MV-4-11 (cell line): ENCODE data around the gene SERF2.
"Not testable (repeated sequence)": the region's sequence is repeated elsewhere in the genome, so short reads cannot be mapped to it uniquely, and the experiment has no call there.

Source experiments
- DNase-seq: peaks from one replicate; lab custom pipeline; 2025; lab: John Stamatoyannopoulos, UW

Gene SERF2

DNA sequence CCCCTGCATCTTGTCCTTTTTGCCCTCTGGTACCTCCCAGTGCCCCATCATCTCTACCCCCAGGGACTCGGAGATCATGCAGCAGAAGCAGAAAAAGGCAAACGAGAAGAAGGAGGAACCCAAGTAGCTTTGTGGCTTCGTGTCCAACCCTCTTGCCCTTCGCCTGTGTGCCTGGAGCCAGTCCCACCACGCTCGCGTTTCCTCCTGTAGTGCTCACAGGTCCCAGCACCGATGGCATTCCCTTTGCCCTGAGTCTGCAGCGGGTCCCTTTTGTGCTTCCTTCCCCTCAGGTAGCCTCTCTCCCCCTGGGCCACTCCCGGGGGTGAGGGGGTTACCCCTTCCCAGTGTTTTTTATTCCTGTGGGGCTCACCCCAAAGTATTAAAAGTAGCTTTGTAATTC, 1.5 kb downstream of the SERF2 start:
- DNase-seq = no peak

DNA sequence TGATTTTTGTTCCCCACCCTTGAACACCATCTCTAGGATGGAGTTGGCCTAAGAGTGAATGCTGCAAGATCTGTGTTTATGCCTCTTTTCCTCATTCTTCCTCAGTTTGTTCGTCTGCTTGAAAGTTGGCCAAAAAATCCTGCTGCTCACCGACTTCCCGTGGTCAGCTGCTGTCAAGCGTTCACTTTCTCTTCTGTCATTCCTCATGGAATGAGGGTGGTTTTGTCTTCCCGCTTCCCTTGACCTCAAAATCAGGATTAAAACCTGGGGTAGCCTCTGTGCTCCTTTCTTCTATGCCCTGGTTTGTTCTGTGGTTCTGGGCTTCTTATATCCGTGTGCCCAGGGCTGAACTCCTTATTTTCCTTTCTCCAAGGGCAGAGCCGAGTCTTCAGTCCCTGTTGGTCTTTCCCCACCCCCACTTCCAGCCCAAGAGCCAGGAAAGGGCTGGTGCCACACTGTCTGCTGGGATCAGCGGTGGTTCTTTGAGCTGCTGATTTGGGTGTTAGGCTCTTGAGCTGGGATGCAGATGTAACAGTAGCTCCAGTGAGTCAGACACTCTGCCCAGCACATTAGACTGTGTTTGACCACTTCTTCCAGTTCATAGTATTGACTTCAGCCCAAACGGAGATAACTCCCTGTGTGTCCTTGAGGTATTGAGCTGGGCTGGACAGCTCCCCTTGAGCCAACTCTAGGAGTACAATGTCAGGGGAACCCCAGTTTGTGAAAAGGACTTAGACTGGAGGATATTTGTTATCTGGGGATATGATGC, 2.3 kb downstream of the SERF2 start:
- no peak for DNase-seq

DNA sequence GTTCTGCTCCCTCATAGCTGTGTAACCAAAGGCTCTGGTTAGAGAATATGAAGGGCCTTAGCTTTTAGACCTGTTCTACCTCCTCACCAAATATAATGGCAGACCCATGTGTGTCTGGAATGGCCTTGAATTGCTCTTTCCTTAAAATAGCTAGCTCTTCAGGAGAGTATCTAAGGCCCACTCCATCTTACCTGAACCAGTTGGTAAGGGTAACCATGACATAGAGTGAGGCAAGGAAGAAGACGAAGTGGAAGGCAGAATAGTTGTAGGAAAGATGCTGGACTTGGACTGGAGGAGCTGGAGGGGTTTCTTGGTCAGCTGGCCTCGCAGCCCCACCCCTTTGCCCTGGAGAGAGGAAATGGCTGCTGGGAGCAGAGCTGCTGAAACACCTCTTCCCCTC, 3.1 kb downstream of the SERF2 start:
- no peak for DNase-seq

DNA sequence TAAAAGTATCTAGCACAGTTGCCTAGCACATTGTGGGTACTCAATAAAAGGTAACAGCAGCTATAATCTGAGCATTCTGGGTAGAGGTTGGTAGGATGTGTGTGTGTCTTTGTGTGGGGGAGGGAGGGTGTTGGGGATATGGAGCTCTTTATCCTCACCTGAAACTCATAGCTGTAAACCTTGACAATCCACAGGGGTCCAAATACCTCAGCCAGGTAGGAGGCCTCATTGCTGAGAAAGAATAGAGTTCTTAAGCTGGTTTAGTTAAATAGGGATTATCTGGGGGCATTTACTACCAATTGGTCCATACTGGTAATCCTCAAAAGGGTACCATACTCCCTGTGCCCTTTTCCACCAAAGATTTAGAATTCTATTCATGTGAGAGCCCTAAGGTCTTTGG, 3.9 kb downstream of the SERF2 start:
- DNase-seq = no peak

DNA sequence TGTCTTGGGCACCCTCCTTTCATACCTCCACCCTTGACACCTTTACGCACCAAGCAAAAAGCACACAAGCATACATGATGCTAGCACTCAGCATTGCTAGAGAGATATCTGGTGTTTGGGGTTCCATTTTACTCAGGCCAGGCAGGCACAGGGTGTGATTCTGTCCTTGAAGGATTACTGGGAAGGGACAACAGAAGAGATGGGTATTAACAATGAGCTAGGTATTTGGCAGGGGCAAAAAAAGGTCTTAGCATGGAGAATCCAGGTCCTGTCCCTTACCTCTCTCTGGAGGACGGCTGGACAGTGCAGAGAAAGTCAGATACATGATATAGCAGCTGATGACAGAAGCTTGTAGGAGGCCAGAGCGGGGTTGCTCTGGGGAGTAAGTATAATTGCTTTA, 4.4 kb downstream of the SERF2 start:
- no peak for DNase-seq

DNA sequence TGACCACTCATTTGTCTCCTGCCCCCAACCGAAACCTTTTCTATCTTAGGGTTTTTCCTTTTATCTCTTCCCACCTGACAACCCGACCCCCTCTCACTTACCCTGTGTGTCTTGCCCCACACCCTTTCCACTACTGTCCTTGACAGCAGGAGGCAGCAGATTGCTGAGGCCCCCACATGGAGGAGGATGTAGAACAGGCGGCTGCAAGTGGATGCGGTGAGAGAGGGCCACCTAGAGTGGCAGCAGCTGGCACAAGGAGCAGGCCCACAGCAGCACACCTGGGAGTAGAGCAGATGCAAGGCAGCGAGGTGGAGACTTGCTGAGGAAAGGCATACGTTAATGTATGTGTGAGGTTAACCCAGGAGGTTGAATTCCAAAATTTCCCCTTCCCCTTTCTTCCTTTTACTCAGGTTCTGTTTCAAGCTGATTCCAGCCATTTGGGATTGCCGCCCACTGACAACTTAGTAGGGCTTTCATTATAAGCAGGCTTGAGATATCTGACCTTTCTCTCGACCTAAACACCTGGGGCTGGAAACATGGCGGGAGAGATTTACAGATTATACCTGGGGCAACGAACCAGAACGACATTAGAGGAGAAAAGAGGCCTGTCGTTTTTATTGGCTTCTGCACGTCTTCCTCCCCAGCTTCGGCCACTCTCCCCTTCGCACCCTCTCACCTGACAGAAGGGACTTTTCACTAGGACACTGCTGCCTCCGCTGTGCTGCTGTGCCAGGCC, 7.3 kb downstream of the SERF2 start:
- no peak for DNase-seq

DNA sequence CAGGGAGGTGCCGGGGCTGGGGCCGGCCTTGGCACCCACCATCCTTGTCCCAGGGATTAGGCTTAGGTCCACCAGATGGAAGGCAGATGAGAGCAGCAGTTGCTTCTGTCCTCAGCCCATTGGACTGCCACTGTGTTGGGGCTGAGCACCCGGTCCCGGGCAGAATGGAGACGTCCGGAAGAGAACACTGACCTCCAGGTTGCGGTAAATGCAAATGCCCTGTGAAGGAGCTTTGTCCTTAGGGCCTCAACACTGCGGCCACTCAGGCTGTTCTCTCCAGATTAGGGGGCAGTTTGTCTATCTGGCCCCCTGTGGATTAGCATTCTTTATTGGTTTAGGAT, 7.8 kb downstream of the SERF2 start, which contains the start of gene SERINC4:
SERINC4 (minus strand) TSS at position 276 of the 341 bp plus-strand sequence; CDS start at position 42, 234 bp downstream.
- DNase-seq = no peak

DNA sequence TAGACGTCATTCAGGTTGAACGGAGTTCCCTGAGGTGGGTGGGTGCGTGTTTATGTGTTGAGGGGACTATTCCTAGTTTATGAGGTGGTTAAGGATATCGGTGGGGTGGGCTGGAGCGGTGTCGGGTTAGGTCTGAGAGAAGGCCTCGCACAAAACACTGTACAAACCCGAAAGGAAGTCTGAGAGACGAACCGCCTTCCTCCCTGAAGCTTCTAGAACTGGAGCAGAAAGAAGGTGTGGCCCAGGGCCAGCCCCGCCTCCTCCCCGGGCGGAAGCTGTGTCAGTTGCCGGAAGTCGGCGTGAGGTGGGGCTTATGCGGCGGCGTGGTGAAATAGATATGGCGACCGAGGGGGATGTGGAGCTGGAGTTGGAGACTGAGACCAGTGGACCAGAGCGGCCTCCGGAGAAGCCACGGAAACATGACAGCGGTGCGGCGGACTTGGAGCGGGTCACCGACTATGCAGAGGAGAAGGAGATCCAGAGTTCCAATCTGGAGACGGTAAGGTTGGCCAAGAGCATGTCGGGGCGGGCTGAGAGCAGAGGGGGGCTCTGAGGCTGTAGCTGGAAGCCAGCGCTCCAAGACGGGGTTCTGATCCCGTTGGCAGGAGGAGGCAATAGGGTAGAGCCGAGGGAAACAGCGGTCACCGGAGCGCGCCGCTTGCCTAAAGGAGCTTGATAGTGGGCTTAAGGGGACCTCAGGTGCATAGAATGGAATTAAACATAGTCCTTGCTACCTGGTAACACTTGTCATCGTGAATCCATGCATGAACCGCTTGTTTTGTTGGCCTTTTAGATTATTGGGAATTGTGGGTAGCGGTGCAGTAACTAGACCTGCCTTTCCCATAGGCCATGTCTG, 8.4 kb downstream of the SERF2 start, which contains the start of gene HYPK:
HYPK (plus strand) TSS at position 314 of the 856 bp plus-strand sequence; CDS start at position 338, 24 bp downstream.
- DNase-seq = peak; percentile 86

DNA sequence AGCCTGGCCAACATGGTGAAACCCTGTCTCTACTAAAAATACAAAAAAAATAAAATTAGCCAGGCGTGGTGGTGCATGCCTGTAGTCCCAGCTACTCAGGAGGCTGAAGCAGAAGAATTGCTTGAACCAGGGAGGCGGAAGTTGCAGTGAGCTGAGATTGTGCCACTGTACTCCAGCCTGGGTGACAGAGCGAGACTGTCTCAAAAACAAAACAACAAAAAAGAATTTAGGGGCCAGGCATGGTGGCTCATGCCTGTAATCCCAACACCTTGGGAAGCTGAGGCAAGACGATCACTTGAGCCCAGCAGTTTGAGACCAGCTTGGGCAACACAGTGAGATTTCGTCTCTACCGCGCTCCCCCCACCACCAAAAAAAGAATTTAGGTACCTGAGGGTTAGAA, 10.6 kb downstream of the SERF2 start:
- DNase-seq = not testable (repeated sequence)

DNA sequence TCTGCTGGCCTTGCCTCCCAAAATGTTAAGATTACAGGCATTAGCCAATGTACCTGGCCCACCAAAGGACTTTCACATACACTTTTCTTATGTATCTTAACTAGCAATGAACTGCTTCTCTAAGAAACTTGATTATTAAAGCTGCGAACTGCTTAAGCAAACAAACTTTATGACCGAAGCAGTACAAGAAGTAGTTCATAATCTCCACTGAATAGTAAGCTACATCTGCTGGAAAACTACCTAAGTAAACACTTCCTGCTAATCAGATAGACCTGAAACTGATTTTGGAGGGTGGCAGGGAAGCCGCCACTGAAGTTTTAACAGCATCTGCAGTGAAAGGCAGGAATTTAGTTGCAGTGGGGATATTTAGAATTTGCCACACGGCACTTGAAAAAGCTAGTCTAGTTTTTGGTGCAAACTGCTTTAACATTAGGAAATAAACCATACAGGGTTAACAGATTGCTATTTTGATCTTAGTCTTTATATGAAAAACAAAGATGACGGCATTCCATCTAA, 16.4 kb downstream of the SERF2 start:
- no peak for DNase-seq

DNA sequence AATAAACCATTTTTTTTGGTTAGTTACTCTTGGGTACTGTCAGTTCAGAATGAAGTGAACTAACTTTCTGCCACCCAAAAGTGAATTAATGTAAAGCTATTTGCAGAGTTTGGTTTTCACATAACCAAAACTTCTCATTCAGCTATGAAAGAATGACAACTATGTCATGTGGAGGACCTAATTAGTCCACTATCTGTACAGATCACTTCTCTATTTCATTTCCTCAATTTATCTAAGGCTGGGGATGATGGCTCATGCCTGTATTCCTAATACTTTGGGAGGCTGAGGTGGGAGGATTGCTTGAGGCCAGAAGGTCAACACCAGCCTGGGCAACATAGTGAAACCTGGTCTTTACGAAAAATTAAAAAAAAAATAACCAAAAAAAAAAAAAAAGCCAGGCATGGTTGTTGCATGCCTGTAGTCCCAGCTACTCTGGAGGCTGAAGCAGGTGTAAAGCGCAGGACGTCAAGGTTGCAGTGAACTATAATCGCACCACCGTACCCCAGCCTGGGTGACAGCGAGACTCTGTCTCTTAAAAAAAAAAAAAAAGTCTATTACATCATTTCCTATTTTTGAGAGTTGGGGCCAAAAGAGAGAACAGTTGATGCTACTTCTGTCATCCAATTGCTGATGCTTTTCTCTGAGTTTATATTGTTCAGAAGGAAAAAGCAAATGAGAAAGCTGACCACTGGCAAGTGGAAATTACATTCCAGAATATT, 17.0 kb downstream of the SERF2 start:
- DNase-seq = peak; percentile 91

DNA sequence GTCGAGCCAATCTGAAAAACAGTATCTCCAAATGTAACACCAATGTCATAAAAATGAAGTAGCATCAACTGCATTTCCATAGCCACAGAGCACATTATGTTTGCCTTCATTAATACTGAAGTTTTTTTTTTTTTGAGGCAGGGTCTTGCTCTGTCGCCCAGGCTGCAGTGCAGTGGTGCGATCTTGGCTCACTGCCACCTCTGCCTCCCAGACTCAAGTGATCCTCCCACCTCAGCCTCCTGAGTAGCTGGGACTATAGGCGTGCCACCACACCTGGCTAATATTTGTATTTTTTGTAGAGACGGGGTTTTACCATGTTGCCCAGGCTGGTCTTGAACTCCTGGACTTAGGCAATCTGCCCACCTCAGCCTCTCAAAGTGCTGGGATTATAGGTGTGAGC, 22.9 kb downstream of the SERF2 start:
- DNase-seq = not testable (repeated sequence)

DNA sequence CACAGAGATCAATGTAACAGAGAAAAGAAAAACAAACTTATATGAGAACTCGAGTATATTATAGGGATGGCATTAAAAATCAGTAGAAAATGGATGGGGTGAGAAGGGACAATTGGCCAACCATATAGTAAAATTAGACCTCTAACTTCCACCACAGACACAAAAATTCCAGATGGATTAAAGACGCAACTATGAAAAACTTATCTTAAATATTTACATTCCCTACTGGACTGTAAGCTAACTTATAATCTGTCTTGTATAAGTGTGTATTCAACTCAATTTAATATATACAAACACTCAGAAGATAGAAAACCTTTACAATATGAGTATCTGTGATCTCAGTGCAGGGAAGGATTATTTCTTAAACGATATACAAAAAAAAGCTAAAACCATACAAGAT, 29.4 kb downstream of the SERF2 start:
- no peak for DNase-seq

DNA sequence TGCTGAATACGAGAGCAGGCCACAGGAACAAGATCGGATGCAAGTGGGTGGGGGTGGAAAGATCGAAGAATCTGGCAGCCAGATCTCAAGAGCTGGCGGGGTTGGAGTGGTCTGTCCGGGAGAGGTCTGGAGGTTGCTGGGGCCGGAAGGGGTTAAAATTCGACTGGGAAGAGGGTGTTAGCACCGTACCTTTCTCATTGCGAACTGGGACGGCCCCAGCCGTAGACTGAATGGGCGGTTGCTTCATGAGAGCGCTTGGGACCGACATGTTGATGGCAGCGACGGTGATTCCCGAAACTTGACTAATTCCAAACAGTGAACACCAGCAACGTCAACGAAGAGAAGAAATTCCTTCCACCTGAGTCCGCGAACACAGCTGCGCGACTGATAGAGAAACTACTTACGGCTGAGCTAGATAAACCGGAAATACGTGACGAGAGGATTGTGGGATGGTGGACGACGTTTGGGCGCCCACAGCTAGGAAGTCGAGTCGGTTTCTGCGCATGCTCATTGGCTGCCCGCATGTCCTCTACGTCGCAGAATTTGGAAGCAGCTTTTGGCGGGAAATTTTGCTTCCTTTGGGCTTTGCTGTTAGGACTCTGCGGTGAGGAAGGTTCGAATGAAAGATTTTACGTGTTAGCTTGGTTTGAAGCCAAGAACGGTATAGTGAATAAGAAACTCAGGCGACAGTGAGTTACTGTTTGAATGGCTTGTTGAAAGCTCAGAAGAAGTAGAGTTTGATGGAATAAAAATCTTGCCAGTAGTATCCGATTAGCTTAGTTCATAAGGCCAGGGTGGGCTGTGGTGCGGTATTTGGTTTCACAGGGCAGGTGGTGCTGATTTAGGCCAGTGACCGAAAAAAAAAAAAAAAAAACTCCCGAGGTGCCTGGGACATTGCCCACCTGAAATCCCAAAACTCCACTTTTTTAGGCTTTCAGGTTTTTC, 32.5 kb downstream of the SERF2 start, which contains the start of gene MFAP1:
MFAP1 (minus strand) TSS at position 389 of the 945 bp plus-strand sequence; CDS start at position 268, 121 bp downstream.
- DNase-seq = peak; percentile 98

DNA sequence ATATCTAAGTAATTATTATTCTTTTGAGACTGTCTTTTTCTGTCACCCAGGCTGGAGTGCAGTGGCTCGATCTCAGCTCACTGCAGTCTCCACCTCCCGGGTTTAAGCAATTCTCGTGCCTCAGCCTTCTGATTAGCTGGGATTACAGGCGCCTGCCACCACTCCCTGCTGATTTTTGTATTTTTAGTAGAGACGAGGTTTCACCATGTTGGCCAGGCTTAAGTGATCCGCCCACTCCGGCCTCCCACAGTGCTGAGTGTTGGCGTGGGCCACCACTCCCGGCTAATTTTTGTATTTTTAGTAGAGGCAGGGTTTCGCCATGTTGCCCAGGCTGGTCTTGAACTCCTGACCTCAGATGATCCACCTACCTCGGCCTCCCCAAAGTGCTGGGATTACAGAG, 33.2 kb downstream of the SERF2 start:
- not testable (repeated sequence) for DNase-seq

DNA sequence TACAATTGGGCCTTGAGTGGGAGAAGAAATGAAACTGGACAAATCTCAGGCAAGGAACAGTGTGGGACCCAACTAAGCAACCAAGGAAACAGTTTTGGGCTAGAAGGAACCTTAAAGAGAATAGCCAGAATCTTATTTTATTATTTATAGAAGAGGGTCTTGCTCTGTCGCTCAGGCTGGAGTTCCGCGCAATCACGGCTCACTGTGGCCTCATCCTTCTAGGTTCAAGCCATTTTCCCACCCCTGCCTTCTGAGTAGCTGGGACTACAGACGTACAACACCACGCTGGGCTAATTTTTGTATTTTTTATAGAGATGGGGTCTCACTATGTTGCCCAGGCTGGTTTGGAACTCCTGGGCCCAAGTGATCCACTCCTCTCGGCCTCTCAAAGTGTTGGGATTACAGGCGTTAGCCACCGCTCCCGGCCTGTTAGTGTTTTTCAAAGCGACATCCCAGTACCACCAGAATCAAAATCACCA, 33.9 kb downstream of the SERF2 start:
- no peak for DNase-seq

DNA sequence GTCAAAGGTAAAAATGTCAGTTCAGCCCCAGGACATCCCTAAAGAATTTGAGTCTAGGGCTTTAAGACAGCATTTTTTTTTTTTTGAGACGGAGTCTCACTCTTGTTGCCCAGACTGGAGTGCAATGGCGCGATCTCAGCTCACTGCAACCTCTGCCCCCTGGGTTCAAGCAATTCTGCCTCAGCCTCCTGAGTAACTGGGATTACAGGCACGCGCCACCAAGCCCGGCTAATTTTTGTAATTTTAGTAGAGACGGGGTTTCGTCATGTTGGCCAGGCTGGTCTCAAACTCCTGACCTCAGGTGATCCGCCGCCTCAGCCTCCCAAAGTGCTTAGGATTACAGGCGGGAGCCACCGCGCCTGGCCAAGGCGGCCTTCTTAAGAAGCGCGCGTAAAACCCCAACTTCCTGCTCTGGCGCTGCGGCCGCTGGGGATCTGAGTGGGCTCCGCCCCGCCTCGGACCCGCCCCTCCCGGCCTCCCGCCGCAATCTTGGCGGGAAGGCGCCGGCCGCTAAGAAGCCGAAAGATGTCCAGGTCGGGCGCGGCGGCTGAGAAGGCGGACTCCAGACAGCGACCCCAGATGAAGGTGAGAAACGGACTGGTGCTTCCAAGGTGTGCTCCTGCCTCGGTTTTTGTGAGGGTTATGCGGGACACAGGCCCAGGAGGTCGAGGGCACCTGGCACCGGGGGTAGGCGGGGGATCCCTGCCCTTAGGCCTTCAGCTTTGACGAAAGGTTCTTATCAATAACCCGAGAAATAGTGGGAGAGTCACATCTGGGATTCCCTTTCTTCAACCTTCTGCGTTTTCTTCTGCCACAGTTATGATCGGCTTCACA, 34.6 kb downstream of the SERF2 start, which contains the start of gene WDR76:
WDR76 (plus strand) TSS at position 495 of the 834 bp plus-strand sequence; CDS start at position 526, 31 bp downstream.
- peak; percentile 89 for DNase-seq

DNA sequence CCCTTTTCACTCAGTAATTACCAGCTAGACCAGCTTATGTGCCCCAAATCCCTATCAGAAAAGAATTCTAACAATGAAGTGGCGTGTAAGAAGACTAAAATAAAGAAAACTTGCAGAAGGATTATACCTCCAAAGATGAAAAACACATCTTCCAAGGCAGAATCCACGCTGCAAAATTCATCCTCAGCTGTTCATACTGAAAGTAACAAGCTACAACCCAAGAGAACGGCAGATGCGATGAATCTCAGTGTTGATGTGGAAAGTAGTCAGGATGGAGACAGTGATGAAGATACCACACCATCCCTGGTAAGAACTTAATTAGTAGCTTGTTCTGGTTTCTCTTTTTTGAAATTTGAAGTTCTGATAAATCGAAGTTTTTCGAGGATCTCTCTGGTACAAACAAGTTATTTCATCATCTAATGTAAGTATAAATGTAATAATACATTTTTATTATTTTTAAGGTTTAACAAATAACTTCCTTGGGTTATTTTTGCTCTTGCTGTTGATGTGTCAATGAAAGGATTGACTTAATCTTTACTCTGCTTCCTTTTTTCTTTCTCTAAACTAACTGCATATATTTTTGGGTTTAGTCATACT, 36.0 kb downstream of the SERF2 start:
- DNase-seq = peak; percentile 11
